Adrenal gland (tissue), 12 donors: ENCODE data around the gene RNASE7. TPM values are rescaled to one million over a fixed set of nuclear protein-coding genes. Genes with fewer than 3 reads are reported as not detected.

Experiments used
- DNase-seq, 7 donors: peaks; one replicate each; pipeline ENCODE4 v3.0.0-alpha.2; 2019 to 2020
- H3K27ac ChIP-seq, 5 donors: fragments of 200-600 bp; sonication (generic) in 4 of 5; 1 replicate in 3 of 5; 2 replicates in 2 of 5; pipeline versions ENCODE4 v1.5.1 to v1.8.0; 2016 to 2020; ENCODE audit warnings: mild to moderate bottlenecking in 1 of 5
- H3K27me3 ChIP-seq: fragments of 200-600 bp; 2 replicates; pipeline ENCODE4 v1.8.0; 2021
- H3K36me3 ChIP-seq, 2 donors: fragments of 200-600 bp; replicated peaks in 1 of 2; 1 replicate in 1 of 2; 2 replicates in 1 of 2; pipeline versions ENCODE4 v1.5.1 to v1.8.0; 2018 to 2022
- H3K4me1 ChIP-seq, 2 donors: fragments of 200-600 bp; replicated peaks in 1 of 2; 1 replicate in 1 of 2; 2 replicates in 1 of 2; pipeline versions ENCODE4 v1.5.1 to v1.8.0; 2018 to 2021
- H3K4me3 ChIP-seq, 4 donors: fragments of 200-600 bp; sonication (generic) in 3 of 4; one replicate each; pipeline ENCODE4 v1.5.1; 2016 to 2018
- H3K9me3 ChIP-seq, 3 donors: fragments of 200-600 bp; sonication (generic) in 1 of 3; replicated peaks in 1 of 3; 1 replicate in 2 of 3; 2 replicates in 1 of 3; pipeline versions ENCODE4 v1.5.1 to v1.8.0; 2016 to 2021
- POLR2A ChIP-seq, 2 donors: fragments of 450-650 bp; IDR thresholded peaks; one replicate each; pipeline ENCODE4 v1.6.1; 2017; ENCODE audit warnings: antibody characterized with exemption in 2 of 2, mild to moderate bottlenecking in 2 of 2, moderate library complexity in 1 of 2
- WGBS, 4 donors: extraction: QIAGEN DNeasy Blood & Tissue Kit in 2 of 4; methylation state at CpG; one replicate each; pipeline versions ENCODE4 v1.1.5 to v1.1.7; 2013 to 2017; 5-methylcytosine and 5-hydroxymethylcytosine counted together
- intact Hi-C, 2 donors: fragments of 100-400 bp; cut with DNase I; formaldehyde crosslinking; loops; one replicate each; pipeline versions ENCODE4 v1.14.1 to v1.15.0; 2022 to 2023
- polyA plus RNA-seq, 3 donors: library from polyadenylated mRNA; stranded (reverse); fragments of 200-250 nt in 2 of 3; fragments of 350-450 nt in 1 of 3; fragmentation: Illumina TruSeq in 1 of 3; extraction: RNeasy Lipid Tissue Mini Kit (QIAGEN cat#74804) in 1 of 3; gene quantifications; one replicate each; pipeline ENCODE4 v1.2.3, GENCODE V29; 2013 to 2014
- total RNA-seq, 9 donors: library from RNA; depleted of rRNA in 4 of 9; stranded (reverse); fragments of >200 nt in 4 of 9; fragments of 120-200 nt in 1 of 9; fragmentation: NEBNext Ultra II Directional in 1 of 9; extraction: Animal tissue kit (Norgen Biotek cat#: 25700) in 1 of 9; gene quantifications; one replicate each; pipeline versions ENCODE4 v1.1.0 to v1.2.4, GENCODE V29; 2013 to 2023
- TF ChIP-seq, protein P1 (sequence below), 6 experiments: fragments of 450-650 bp in 4 of 6; fragments of 200-600 bp in 2 of 6; sonication (generic) in 1 of 6; IDR thresholded peaks; 1 replicate in 5 of 6; 2 replicates in 1 of 6; pipeline versions ENCODE4 v1.5.1 to v1.8.0; 2016 to 2021; ENCODE audit warnings: antibody characterized with exemption in 6 of 6, mild to moderate bottlenecking in 2 of 6, moderate library complexity in 1 of 6
- donor health status: healthy with polysubstance abuse.
- donor health status: Bipolar disorder and iron deficiency.
- donor health status: DM: yes; HTN: yes; CAD: no.
- donor health status: DM: no; HTN: no; CAD: no.
- donor health status: DM: no; HTN: no; CAD: no.
- donor health status: DM: yes; HTN: yes; CAD: no.

RNASE7 gene
- total and polyA plus RNA-seq, 12 donors = 0.20 to 0.34 TPM; not detected in 10

DNA sequence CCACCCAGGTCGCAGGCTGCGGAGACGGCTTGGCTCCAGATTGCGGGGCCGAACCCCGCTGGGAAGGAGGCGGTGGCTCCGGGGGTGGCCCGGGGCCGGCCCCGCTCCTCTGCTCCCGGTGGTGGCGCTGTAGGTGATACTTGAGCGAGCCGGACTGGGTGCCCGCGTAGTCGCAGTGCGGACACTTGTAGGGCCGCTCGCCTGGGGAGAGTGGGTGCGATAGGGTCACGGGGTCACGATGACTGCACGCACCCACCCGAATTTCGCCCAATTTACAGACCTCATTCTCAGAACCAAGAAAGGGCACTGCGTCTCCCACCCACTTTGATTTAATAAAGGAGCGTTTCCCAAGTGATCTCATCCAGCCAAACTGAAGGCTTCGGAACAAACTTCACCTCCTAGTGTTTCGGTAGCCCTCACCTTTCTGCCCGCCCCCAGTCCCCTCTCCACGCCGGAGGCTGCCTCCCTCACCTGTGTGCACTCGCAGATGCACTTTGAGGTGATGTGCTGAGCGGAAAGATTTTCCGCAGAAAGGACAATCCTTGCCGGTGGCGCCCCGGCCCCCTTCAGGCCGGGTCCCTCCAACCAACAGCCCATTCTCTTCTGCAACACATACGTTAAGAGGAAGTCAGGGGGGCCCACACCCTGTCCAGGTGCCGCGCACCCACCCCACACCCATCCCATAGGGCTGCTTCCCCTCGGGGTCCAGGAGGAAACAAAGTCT lies 48.9 kb downstream of the RNASE7 start:
- peak in 2 of 7 donors; percentile 29 to 50 for DNase-seq
- Histone ChIP-seq H3K27ac (peak overlapping the region in 3 of 5 donors; percentile 41 to 50 (median 48)), H3K36me3 (peaks cover 0 to 68% of the 10 kb centered on the region in 2 donors), H3K4me1 (peaks cover 2 to 28% of the 10 kb centered on the region in 2 donors), H3K4me3 (no peak overlapping the region), H3K27me3 (no peaks in the 10 kb centered on the region), H3K9me3 (no peaks in the 10 kb centered on the region)
- no peak for TF ChIP-seq POLR2A (IDR thresholded peaks at IDR 0.05)
- TF ChIP-seq, protein P1, sequence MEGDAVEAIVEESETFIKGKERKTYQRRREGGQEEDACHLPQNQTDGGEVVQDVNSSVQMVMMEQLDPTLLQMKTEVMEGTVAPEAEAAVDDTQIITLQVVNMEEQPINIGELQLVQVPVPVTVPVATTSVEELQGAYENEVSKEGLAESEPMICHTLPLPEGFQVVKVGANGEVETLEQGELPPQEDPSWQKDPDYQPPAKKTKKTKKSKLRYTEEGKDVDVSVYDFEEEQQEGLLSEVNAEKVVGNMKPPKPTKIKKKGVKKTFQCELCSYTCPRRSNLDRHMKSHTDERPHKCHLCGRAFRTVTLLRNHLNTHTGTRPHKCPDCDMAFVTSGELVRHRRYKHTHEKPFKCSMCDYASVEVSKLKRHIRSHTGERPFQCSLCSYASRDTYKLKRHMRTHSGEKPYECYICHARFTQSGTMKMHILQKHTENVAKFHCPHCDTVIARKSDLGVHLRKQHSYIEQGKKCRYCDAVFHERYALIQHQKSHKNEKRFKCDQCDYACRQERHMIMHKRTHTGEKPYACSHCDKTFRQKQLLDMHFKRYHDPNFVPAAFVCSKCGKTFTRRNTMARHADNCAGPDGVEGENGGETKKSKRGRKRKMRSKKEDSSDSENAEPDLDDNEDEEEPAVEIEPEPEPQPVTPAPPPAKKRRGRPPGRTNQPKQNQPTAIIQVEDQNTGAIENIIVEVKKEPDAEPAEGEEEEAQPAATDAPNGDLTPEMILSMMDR (IDR thresholded peaks at IDR 0.05) = peak in 1 of 6 experiments; percentile 2
- WGBS, 4 donors = 86 to 88% (median 87%) methylated on average over 33 to 45 of the region's 45 CpGs
- intact Hi-C loops = loop anchor here (5.0 kb wide), 2 partner anchors 69 to 74 kb away; no protein-coding TSS in a partner anchor

DNA sequence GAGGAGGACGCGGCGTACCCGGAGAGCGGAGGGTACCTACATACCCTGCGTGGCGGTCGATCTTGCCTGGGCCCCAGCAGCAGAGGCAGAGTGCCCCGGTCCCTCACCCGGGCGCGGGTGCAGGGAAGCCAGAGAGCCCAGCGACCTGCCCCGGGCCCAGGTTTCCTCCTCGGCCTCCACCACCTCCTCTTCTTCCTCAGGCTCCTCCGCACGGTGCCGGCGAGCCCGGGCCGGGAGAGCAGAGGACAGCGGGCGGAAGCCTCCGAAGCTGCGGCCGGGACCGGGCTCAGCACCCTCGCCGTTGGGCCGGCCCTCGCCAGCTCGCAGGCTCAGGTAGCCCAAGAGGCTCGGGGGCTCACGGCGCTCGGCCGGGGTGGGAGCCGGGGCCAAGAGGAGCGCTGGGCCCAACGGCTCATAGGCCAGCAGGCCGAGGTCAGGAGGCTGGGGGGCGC lies 49.7 kb downstream of the RNASE7 start:
- peak overlapping the region in 3 of 5 donors; percentile 24 to 79 (median 68) for H3K27ac ChIP-seq
- peaks cover 0 to 62% of the 10 kb centered on the region in 2 donors for H3K36me3 ChIP-seq
- H3K9me3 ChIP-seq = no peaks in the 10 kb centered on the region
- intact Hi-C loops = loop anchor here (5.0 kb wide), 2 partner anchors 70 to 75 kb away; no protein-coding TSS in a partner anchor
- H3K4me3 ChIP-seq = no peak overlapping the region
- WGBS, 4 donors = 80 to 90% (median 87%) methylated on average over 26 to 42 of the region's 42 CpGs
- peaks cover 7 to 33% of the 10 kb centered on the region in 2 donors for H3K4me1 ChIP-seq
- H3K27me3 ChIP-seq = no peaks in the 10 kb centered on the region
- peak in 3 of 7 donors; percentile 32 to 60 (median 52) for DNase-seq
- TF ChIP-seq POLR2A (IDR thresholded peaks at IDR 0.05) = no peak
- TF ChIP-seq, protein P1 (IDR thresholded peaks at IDR 0.05) = no peak

- peaks cover 0 to 58% of the 10 kb centered on the region in 2 donors for H3K36me3 ChIP-seq
- intact Hi-C loops = loop anchor here (5.0 kb wide), 2 partner anchors 70 to 75 kb away; no protein-coding TSS in a partner anchor
- WGBS, 4 donors = 34 to 71% (median 40%) methylated on average over 7 to 59 of the region's 59 CpGs
- peaks cover 13 to 39% of the 10 kb centered on the region in 2 donors for H3K4me1 ChIP-seq
- H3K27ac ChIP-seq = peak overlapping the region in 3 of 5 donors; percentile 24 to 79 (median 68)
- peak; percentile 81 to 95 (median 90) for DNase-seq
- H3K9me3 ChIP-seq = no peaks in the 10 kb centered on the region
- H3K4me3 ChIP-seq = no peak overlapping the region
- TF ChIP-seq POLR2A (IDR thresholded peaks at IDR 0.05) = peak in 1 of 2 donors; percentile 31
- TF ChIP-seq, protein P1 (IDR thresholded peaks at IDR 0.05) = peak; percentile 99 to 100 (median 100)
- no peaks in the 10 kb centered on the region for H3K27me3 ChIP-seq
Observed at GRCh38 chr14:21092273-21093011, 50.3 kb downstream of the RNASE7 start.

GRCh38 chr14:21093018-21093417 lies 50.9 kb downstream of the RNASE7 start:
- Histone ChIP-seq H3K36me3 (peaks cover 0 to 52% of the 10 kb centered on the region in 2 donors), H3K9me3 (no peaks in the 10 kb centered on the region), H3K4me1 (peaks cover 14 to 40% of the 10 kb centered on the region in 2 donors), H3K27me3 (no peaks in the 10 kb centered on the region), H3K4me3 (no peak overlapping the region), H3K27ac (no peak overlapping the region)
- TF ChIP-seq POLR2A (IDR thresholded peaks at IDR 0.05) = no peak
- TF ChIP-seq, protein P1 (IDR thresholded peaks at IDR 0.05) = no peak
- intact Hi-C loops = loop anchor here (5.0 kb wide), 2 partner anchors 71 to 76 kb away; no protein-coding TSS in a partner anchor
- 70 to 81% (median 76%) methylated on average over 21 to 36 of the region's 36 CpGs for WGBS, 4 donors
- DNase-seq = peak in 2 of 7 donors; percentile 25 to 56
